Fibroblast of lung (primary cell): ENCODE results near the gene EGLN1. TPM values are rescaled to one million over a fixed set of nuclear protein-coding genes. Genes with fewer than 3 reads are reported as not detected.

Source experiments
- DNase-seq, 2 donors: peaks; one replicate each; pipeline versions ENCODE4 v3.0.0 to v3.0.0-alpha.2; 2010; ENCODE audit warnings: low read depth in 2 of 2
- H2AFZ ChIP-seq: 2 replicates; pipeline ENCODE4 v1.5.1; 2012; ENCODE audit warnings: low read length, control low read depth, inconsistent platforms
- H3K27ac ChIP-seq: 2 replicates; pipeline ENCODE4 v1.5.1; 2011; ENCODE audit warnings: low read length, control low read depth; ENCODE audit not compliant: insufficient read depth
- H3K27me3 ChIP-seq: 2 replicates; pipeline ENCODE4 v1.5.1; 2011; ENCODE audit warnings: mild to moderate bottlenecking, low read length; ENCODE audit not compliant: control insufficient read depth, insufficient read depth
- H3K36me3 ChIP-seq: 2 replicates; pipeline ENCODE4 v1.5.1; 2011; ENCODE audit warnings: low read length; ENCODE audit not compliant: control insufficient read depth, insufficient read depth
- H3K4me1 ChIP-seq: 2 replicates; pipeline ENCODE4 v1.5.1; 2011; ENCODE audit warnings: low read length; ENCODE audit not compliant: control insufficient read depth, insufficient read depth; ENCODE audit errors: extremely low read depth
- H3K4me2 ChIP-seq: 2 replicates; pipeline ENCODE4 v1.5.1; 2011; ENCODE audit warnings: low read length, control low read depth; ENCODE audit not compliant: insufficient read depth; ENCODE audit errors: extremely low read depth
- H3K4me3 ChIP-seq, 4 experiments: fragments of 200-600 bp in 1 of 4; sonication (generic) in 1 of 4; replicated peaks in 1 of 4; 2 replicates each; pipeline ENCODE4 v1.5.1; 2011 to 2016; ENCODE audit warnings: low read length in 4 of 4, low read depth in 3 of 4, mild to moderate bottlenecking in 3 of 4, control low read depth in 2 of 4, inconsistent platforms in 1 of 4, mixed read lengths in 1 of 4; ENCODE audit not compliant: insufficient read depth in 1 of 4; ENCODE audit errors: control extremely low read depth in 1 of 4
- H3K79me2 ChIP-seq: 2 replicates; pipeline ENCODE4 v1.5.1; 2012; ENCODE audit warnings: mild to moderate bottlenecking, low read length, inconsistent platforms; ENCODE audit not compliant: control insufficient read depth, insufficient read depth
- H3K9ac ChIP-seq: 2 replicates; pipeline ENCODE4 v1.5.1; 2011; ENCODE audit warnings: mild to moderate bottlenecking, low read length, control low read depth; ENCODE audit not compliant: insufficient read depth
- H3K9me3 ChIP-seq: 2 replicates; pipeline ENCODE4 v1.5.1; 2012; ENCODE audit warnings: low read depth, low read length; ENCODE audit not compliant: control insufficient read depth, insufficient read depth
- H4K20me1 ChIP-seq: 2 replicates; pipeline ENCODE4 v1.5.1; 2011; ENCODE audit warnings: low read length; ENCODE audit not compliant: control insufficient read depth, insufficient read depth; ENCODE audit errors: extremely low read depth
- CTCF ChIP-seq, 2 donors: IDR thresholded peaks in 1 of 2; conservative IDR thresholded peaks in 1 of 2; 1 replicate in 1 of 2; 2 replicates in 1 of 2; pipeline ENCODE4 v1.5.1; 2011 to 2012; ENCODE audit warnings: low read length in 2 of 2, control low read depth in 1 of 2, inconsistent platforms in 1 of 2, low read depth in 1 of 2, mild to moderate bottlenecking in 1 of 2
- EZH2 ChIP-seq: IDR thresholded peaks from 2 replicates; pipeline ENCODE4 v1.5.1; 2012; ENCODE audit warnings: low read length, control low read depth, mild to moderate bottlenecking; ENCODE audit errors: missing control alignments
- polyA plus RNA-seq, 2 donors: library from polyadenylated mRNA; depleted of rRNA in 1 of 2; stranded (reverse) in 1 of 2; unstranded in 1 of 2; fragments of >200 nt; gene quantifications; 2 replicates each; pipeline ENCODE4 v1.2.1, GENCODE V29; 2011 to 2012; ENCODE audit warnings: missing spikeins in 1 of 2
- total RNA-seq: library from RNA; depleted of rRNA; stranded (reverse); fragments of >200 nt; gene quantifications from 2 replicates; pipeline ENCODE4 v1.2.1, GENCODE V29; 2014

The EGLN1 gene
- total and polyA plus RNA-seq, 2 donors (not counting 1 experiment from before 2014, with no cell fraction given) = 49.3 to 50.9 TPM

DNA sequence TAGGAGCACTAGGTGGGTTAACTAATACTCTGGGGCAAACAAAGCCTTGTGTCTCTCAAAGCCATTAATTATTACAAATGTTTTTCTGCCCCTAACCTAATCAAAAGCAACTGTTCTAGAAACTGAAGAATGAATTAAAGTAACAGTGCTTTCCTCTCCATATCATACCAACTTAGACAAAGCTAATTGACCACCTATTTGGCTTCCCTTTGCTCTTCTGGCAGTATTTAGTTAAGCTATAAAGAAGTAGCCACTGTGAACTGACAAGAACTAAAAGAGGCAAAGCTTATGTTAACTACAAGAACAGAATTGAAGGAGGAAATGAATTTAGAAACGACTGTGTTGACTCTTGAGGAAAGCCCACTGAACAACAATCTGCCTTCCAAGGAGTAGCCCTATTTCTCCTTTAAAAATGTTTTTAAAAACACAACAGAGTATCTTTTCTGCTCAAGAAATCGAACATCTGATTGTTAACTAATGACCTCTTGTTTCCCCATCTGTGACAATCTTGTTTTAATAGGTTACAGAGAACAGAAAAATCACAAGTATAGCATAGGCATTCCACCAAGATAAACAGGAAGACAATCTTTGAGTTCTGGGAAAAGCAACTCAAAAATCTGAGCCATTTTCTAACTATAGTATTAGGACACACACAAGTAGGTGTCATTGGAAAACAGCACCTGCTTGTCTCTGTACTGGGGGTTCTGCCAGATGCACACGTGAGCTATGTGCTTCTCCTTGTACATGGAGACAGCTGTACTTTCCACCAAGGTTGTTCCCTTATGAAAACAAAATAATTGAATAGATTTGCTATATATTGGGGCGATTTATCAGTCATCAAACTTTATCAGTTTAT lies 3.1 kb upstream of the EGLN1 start:
- no peak for DNase-seq
- no peak overlapping the region for H3K27ac ChIP-seq
- no peak overlapping the region for H2AFZ ChIP-seq
- H4K20me1 ChIP-seq = no peaks in the 10 kb centered on the region
- H3K79me2 ChIP-seq = peaks cover 10% of the 10 kb centered on the region
- H3K4me1 ChIP-seq = no peaks in the 10 kb centered on the region
- H3K9ac ChIP-seq = no peak overlapping the region
- TF ChIP-seq EZH2 (no peak), CTCF (conservative IDR thresholded peaks at IDR 0.05 in 1 of 2, IDR thresholded peaks at IDR 0.05 in 1 of 2; ENCODE audit: low read depth in 1 of 2, low read length in 2 of 2) (no peak)
- no peaks in the 10 kb centered on the region for H3K36me3 ChIP-seq
- H3K27me3 ChIP-seq = no peaks in the 10 kb centered on the region
- no peaks in the 10 kb centered on the region for H3K9me3 ChIP-seq
- no peak overlapping the region for H3K4me2 ChIP-seq
- H3K4me3 ChIP-seq = no peak overlapping the region

DNA sequence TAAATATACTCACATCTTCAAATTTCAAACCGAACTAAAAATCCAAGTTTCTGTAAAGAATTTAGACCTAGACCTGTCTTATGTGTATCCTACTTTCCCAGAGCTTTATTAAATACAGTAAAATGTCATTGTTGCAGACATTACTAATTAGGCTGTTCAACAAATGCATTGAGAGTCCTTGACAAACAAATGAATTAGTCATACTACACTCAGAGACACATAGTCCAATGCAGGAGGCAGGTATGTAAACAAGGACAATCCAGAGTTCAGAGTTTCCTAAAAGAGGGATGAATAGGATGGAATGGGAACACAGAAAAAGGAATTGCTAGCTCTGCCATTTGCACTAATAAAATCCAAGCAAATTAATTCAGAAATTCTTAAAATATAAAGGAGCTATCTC lies 1.6 kb upstream of the EGLN1 start:
- Histone ChIP-seq H4K20me1 (no peaks in the 10 kb centered on the region), H3K27me3 (no peaks in the 10 kb centered on the region), H2AFZ (no peak overlapping the region), H3K79me2 (peaks cover 26% of the 10 kb centered on the region), H3K27ac (no peak overlapping the region), H3K4me3 (no peak overlapping the region), H3K4me1 (peaks cover 4% of the 10 kb centered on the region), H3K9me3 (no peaks in the 10 kb centered on the region), H3K4me2 (no peak overlapping the region), H3K9ac (no peak overlapping the region), H3K36me3 (no peaks in the 10 kb centered on the region)
- no peak for DNase-seq
- no peak for TF ChIP-seq EZH2
- TF ChIP-seq CTCF (conservative IDR thresholded peaks at IDR 0.05 in 1 of 2, IDR thresholded peaks at IDR 0.05 in 1 of 2; ENCODE audit: low read depth in 1 of 2, low read length in 2 of 2) = no peak

DNA sequence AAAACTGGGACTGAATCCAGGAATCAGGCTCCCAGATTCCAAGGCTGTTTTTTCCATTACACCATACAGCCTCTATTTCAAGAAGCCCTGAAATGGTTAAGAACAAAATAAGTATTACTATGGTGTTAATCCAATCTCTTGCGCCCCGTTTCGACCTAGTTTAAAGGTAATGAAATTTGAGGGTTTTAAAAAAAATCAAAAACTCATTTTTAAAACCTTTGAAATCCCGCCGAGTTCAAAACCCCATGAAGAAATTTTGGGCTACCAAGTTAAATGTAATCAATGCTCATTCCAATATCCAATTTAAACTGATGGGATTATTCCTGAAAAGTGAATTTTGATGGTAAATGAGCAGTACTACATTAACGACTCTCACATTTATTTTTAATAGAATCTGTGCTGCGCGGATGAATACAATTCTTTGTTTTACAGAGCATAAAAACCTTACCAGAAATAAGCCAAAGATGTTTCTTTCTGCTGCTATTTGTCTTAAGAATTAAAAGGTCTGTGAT lies 767 bp upstream of the EGLN1 start:
- no peak for TF ChIP-seq CTCF (conservative IDR thresholded peaks at IDR 0.05 in 1 of 2, IDR thresholded peaks at IDR 0.05 in 1 of 2; ENCODE audit: low read depth in 1 of 2, low read length in 2 of 2)
- no peak for TF ChIP-seq EZH2
- Histone ChIP-seq H3K27ac (no peak overlapping the region), H3K27me3 (no peaks in the 10 kb centered on the region), H3K36me3 (no peaks in the 10 kb centered on the region), H2AFZ (peak overlapping the region; percentile 87), H3K79me2 (peaks cover 34% of the 10 kb centered on the region), H3K4me1 (peaks cover 4% of the 10 kb centered on the region), H4K20me1 (no peaks in the 10 kb centered on the region), H3K9me3 (no peaks in the 10 kb centered on the region), H3K9ac (no peak overlapping the region), H3K4me3 (peak overlapping the region; percentile 64 to 80 (median 69)), H3K4me2 (peak overlapping the region; percentile 66)
- no peak for DNase-seq
